Right lobe of liver (tissue), 6 donors: Measurements from ENCODE around the gene RBMS3. TPM values are rescaled to one million over a fixed set of nuclear protein-coding genes. Genes with fewer than 3 reads are reported as not detected.

Experiments
- ATAC-seq, 4 donors: fragments of 200-7000 bp; cut with Tn5 transposase; one replicate each; pipeline ENCODE4 v1.9.1; 2020; ENCODE audit warnings: mild to moderate bottlenecking in 4 of 4, moderate library complexity in 4 of 4
- DNase-seq, 3 donors: peaks; one replicate each; pipeline ENCODE4 v3.0.0-alpha.2; 2020
- H3K27ac ChIP-seq, 3 donors: fragments of 200-600 bp; one replicate each; pipeline ENCODE4 v1.8.0; 2022
- H3K27me3 ChIP-seq, 2 donors: fragments of 200-600 bp; one replicate each; pipeline ENCODE4 v1.8.0; 2022
- H3K36me3 ChIP-seq, 4 donors: fragments of 200-600 bp; sonication (generic) in 1 of 4; one replicate each; pipeline versions ENCODE4 v1.5.1 to v1.8.0; 2017 to 2022; ENCODE audit warnings: control low read depth in 1 of 4
- H3K4me1 ChIP-seq, 4 donors: fragments of 200-600 bp; sonication (generic) in 1 of 4; one replicate each; pipeline versions ENCODE4 v1.5.1 to v1.8.0; 2017 to 2022; ENCODE audit warnings: control low read depth in 1 of 4
- H3K4me3 ChIP-seq, 3 donors: fragments of 200-600 bp; one replicate each; pipeline ENCODE4 v1.8.0; 2022
- H3K9me3 ChIP-seq, 4 donors: fragments of 200-600 bp; sonication (generic) in 1 of 4; one replicate each; pipeline versions ENCODE4 v1.5.1 to v1.8.0; 2017 to 2022; ENCODE audit warnings: control low read depth in 1 of 4
- POLR2A ChIP-seq: fragments of 450-650 bp; IDR thresholded peaks from one replicate; pipeline ENCODE4 v1.6.1; 2017; ENCODE audit warnings: antibody characterized with exemption, mild to moderate bottlenecking
- WGBS: methylation state at CpG from one replicate; pipeline ENCODE4 v1.1.6; 2018; ENCODE audit warnings: low coverage, low lambda C conversion rate; ENCODE audit not compliant: insufficient coverage; ENCODE audit errors: missing lambda C conversion rate; 5-methylcytosine and 5-hydroxymethylcytosine counted together
- intact Hi-C, 2 donors: fragments of 100-400 bp; cut with DNase I; formaldehyde crosslinking; loops; one replicate each; pipeline versions ENCODE4 v1.11.2 to v1.14.1; 2022
- total RNA-seq, 6 experiments: library from RNA; depleted of rRNA in 2 of 6; stranded (reverse); fragments of >200 nt in 2 of 6; fragmentation: NEBNext Ultra II Directional in 3 of 6; extraction: Animal tissue kit (Norgen Biotek cat#: 25700) in 3 of 6; gene quantifications; one replicate each; pipeline versions ENCODE4 v1.1.0 to v1.2.4, GENCODE V29; 2016 to 2023
- TF ChIP-seq, protein P1 (sequence below), 4 donors: fragments of 200-600 bp in 3 of 4; fragments of 450-650 bp in 1 of 4; IDR thresholded peaks; one replicate each; pipeline versions ENCODE4 v1.5.1 to v1.8.0; 2016 to 2022; ENCODE audit warnings: antibody characterized with exemption in 4 of 4, mild to moderate bottlenecking in 2 of 4
- donor health status: DM: no; HTN: yes; CAD: no.
- donor health status: DM: no; HTN: no; CAD: no.
- donor health status: DM: no; HTN: no; CAD: no.
- donor health status: DM: no; HTN: yes; CAD: no.
- donor health status: DM: no; HTN: yes; CAD: no.

Gene RBMS3
- total RNA-seq, 6 experiments from 2014 or later: 6.3 to 11.5 (median 8.3) TPM

DNA sequence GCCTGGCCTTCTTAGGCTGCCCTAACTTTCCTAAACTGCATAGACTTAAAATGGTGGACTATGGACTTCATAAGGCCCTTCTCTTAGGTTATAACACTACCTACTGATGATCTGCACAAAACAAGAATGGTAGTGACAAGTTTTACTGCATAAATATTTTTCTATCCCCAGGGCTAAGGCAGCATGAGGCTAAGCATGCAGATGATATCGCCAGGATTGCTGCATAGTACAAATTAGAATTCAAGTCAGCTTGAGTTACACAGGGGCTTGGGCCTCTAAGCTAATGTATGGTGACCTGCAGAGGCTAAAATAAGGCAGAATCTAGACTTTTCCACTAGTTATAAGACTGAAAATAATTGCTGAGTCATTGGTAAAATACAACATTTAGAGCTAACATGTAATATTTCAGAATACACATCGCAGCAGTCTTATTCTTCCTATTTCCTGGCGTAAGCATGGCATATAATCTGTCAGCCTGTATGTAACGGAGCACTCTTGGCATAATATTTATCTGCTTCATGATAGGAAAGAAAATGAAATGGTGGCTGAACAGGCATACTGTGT lies 15.3 kb upstream of the RBMS3 start:
- no peak for DNase-seq
- Histone ChIP-seq H3K9me3 (no peaks in the 10 kb centered on the region), H3K4me3 (no peak overlapping the region), H3K27me3 (no peaks in the 10 kb centered on the region), H3K36me3 (no peaks in the 10 kb centered on the region), H3K4me1 (no peaks in the 10 kb centered on the region), H3K27ac (no peak overlapping the region)
- TF ChIP-seq POLR2A: no peak
- TF ChIP-seq, protein P1, sequence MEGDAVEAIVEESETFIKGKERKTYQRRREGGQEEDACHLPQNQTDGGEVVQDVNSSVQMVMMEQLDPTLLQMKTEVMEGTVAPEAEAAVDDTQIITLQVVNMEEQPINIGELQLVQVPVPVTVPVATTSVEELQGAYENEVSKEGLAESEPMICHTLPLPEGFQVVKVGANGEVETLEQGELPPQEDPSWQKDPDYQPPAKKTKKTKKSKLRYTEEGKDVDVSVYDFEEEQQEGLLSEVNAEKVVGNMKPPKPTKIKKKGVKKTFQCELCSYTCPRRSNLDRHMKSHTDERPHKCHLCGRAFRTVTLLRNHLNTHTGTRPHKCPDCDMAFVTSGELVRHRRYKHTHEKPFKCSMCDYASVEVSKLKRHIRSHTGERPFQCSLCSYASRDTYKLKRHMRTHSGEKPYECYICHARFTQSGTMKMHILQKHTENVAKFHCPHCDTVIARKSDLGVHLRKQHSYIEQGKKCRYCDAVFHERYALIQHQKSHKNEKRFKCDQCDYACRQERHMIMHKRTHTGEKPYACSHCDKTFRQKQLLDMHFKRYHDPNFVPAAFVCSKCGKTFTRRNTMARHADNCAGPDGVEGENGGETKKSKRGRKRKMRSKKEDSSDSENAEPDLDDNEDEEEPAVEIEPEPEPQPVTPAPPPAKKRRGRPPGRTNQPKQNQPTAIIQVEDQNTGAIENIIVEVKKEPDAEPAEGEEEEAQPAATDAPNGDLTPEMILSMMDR (IDR thresholded peaks at IDR 0.05): no peak
- WGBS: 80% methylated on average over 4 of the region's 4 CpGs
- ATAC-seq: no peak
- intact Hi-C loops: no loop called here

DNA sequence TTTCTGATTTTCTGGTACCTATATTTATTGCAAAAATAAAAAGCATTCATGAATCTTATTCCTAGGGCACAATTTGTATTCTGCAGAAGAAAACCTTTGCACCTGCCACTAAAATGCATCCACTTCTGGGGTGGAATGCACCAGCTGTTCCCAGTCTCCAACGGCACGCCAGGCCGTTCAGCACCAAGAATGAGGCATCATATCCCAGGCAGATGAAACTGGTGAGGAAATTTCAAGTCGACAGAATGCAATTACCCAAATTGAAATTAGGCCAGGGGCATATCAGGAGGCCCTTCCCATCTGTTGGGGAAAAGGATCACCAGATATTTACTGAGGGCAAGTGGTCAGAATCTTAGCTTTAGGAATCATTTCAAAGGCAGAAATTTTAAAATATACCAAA lies 13.6 kb upstream of the RBMS3 start:
- TF ChIP-seq POLR2A: no peak
- TF ChIP-seq, protein P1 (IDR thresholded peaks at IDR 0.05): no peak
- Histone ChIP-seq H3K36me3 (no peaks in the 10 kb centered on the region), H3K9me3 (no peaks in the 10 kb centered on the region), H3K4me3 (no peak overlapping the region), H3K27ac (no peak overlapping the region), H3K27me3 (no peaks in the 10 kb centered on the region), H3K4me1 (peaks cover 0 to 7% (median 3%) of the 10 kb centered on the region in 4 donors)
- no peak for ATAC-seq
- 78% methylated on average over 4 of the region's 4 CpGs for WGBS
- DNase-seq: no peak
- intact Hi-C loops: no loop called here

DNA sequence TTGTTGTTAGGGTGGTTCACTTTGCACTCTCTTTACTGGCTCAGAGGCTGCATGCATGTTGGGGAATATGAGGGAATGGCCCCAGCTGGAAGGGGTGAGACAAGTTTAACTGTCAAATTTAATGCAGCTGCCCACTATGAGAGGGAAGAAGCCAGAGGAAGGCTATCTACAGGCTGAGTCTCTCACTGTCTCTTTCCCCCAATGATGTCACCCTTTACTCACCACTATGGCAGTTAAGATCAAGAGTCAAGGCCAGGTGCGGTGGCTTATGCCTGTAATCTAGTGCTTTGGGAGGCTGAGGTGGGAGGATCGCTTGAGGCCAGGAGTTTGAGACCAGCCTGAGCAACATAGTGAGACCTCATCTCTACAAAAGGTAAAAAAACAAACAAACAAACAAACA lies 12.2 kb upstream of the RBMS3 start:
- Histone ChIP-seq H3K36me3 (no peaks in the 10 kb centered on the region), H3K9me3 (no peaks in the 10 kb centered on the region), H3K27me3 (no peaks in the 10 kb centered on the region), H3K4me1 (peaks cover 0 to 7% (median 3%) of the 10 kb centered on the region in 4 donors), H3K27ac (no peak overlapping the region), H3K4me3 (no peak overlapping the region)
- WGBS: 88% methylated on average over 2 of the region's 2 CpGs
- TF ChIP-seq, protein P1 (IDR thresholded peaks at IDR 0.05): no peak
- TF ChIP-seq POLR2A: no peak
- intact Hi-C loops: no loop called here
- no peak for ATAC-seq
- DNase-seq: no peak

DNA sequence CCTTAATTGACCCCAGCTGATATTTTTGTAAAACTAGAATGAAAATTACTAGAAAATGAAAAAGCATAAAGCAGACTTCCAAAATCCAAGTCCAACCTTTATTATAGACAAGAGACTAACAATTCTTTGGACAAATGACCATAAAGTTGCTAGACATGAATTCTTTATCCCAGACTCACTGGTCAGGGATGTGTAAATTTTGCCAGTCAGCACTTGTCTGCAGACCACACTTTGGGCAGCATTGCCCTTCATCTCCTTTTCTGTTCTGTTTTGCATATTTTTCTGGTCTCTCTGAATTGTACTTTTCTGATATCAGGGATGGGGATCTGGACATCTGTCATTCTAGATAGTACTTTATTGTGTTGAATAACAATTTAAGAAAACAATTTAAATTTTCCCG lies 10.1 kb upstream of the RBMS3 start:
- Histone ChIP-seq H3K36me3 (no peaks in the 10 kb centered on the region), H3K4me3 (no peak overlapping the region), H3K9me3 (no peaks in the 10 kb centered on the region), H3K4me1 (peaks cover 0 to 7% (median 3%) of the 10 kb centered on the region in 4 donors), H3K27ac (no peak overlapping the region), H3K27me3 (no peaks in the 10 kb centered on the region)
- ATAC-seq (no peak), DNase-seq (no peak)
- 82% methylated on average over 1 of the region's 1 CpG for WGBS
- intact Hi-C loops: no loop called here
- no peak for TF ChIP-seq POLR2A
- TF ChIP-seq, protein P1 (IDR thresholded peaks at IDR 0.05): no peak

DNA sequence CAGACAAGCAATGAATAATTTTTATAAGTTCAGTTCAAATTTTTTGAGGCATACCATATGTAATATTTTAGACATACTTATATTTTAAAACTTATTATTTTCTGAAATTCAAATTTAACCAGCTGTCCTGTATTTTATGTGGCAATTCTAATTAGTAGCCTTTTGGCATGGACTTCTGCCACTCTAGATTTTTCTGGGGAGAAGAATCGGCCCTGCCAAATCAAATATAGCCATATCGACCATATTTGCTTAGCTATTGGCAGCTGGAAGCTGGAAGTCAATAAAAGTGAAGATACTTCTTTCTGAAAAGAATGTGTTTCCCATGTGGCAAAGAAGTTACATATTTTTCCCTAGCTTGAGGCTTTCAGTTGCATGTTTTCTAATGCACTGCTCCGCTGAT lies 9.4 kb upstream of the RBMS3 start:
- peak; percentile 47 to 79 (median 74) for ATAC-seq
- Histone ChIP-seq H3K27ac (no peak overlapping the region), H3K9me3 (no peaks in the 10 kb centered on the region), H3K4me1 (peaks cover 0 to 7% (median 3%) of the 10 kb centered on the region in 4 donors), H3K4me3 (no peak overlapping the region), H3K36me3 (no peaks in the 10 kb centered on the region), H3K27me3 (no peaks in the 10 kb centered on the region)
- intact Hi-C loops: no loop called here
- 51% methylated on average over 3 of the region's 3 CpGs for WGBS
- DNase-seq: no peak
- TF ChIP-seq, protein P1 (IDR thresholded peaks at IDR 0.05): no peak
- no peak for TF ChIP-seq POLR2A
